Gastrocnemius medialis (tissue), 4 donors: ENCODE data around the gene SLC25A21.

Source experiments
- CTCF ChIP-seq, 5 experiments: fragments of 450-650 bp in 3 of 5; fragments of 200-600 bp in 2 of 5; sonication (generic) in 2 of 5; IDR thresholded peaks in 4 of 5; conservative IDR thresholded peaks in 1 of 5; 1 replicate in 4 of 5; 2 replicates in 1 of 5; pipeline ENCODE4 v1.5.1; 2016 to 2019; ENCODE audit warnings: antibody characterized with exemption in 5 of 5, mild to moderate bottlenecking in 3 of 5, moderate library complexity in 3 of 5
- POLR2A ChIP-seq, 2 donors: fragments of 450-650 bp; IDR thresholded peaks; one replicate each; pipeline ENCODE4 v1.6.1; 2017; ENCODE audit warnings: antibody characterized with exemption in 2 of 2, mild to moderate bottlenecking in 2 of 2, moderate library complexity in 2 of 2

GRCh38 chr14:37094502-37094901 lies 77.9 kb downstream of the SLC25A21 start:
- TF ChIP-seq CTCF (IDR thresholded peaks at IDR 0.05 in 4 of 5, conservative IDR thresholded peaks at IDR 0.05 in 1 of 5) (no peak), POLR2A (IDR thresholded peaks at IDR 0.05) (no peak)
